GM21360 (cell line): ENCODE data around the gene C5AR1.
"Not testable (repeated sequence)": the region's sequence is repeated elsewhere in the genome, so short reads cannot be mapped to it uniquely, and the experiment has no call there.

Experiments
- ATAC-seq: cut with Tn5 transposase; IDR thresholded peaks from one replicate; pipeline ENCODE4 v1.9.1; 2021; ENCODE audit warnings: mild to moderate bottlenecking, moderate library complexity; ENCODE audit not compliant: unreplicated experiment

C5AR1 gene

DNA sequence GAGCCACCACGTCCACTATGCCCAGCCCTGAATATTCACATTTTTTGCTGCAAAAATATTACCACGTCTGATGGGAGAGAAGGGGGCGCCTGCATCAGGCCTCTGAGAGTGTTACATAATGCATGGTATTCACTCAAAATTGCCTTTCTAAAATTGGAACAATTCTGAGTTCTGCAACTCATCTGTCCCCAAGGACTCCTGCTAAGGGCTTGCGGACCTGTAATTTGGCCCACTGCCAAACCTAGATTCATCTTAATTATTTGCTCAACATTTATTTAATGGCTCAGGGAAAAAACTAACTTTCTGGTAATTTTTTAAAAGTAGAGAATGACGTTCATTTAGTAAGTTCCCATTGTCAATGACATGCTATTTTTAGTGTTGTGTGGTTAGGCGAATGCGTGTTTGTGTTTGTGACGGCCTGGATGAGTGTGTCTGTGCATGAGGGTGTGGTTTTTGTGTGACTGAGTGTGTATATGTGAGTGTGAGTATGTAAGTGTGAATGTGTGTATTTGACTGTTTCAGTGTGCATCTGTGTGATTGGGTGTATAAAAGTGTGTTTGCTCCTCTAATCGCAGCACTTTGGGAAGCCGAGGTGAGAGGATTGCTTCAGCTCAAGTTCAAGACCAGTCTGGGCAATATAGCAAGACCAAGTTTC lies 26.1 kb upstream of the C5AR1 start:
- no peak for ATAC-seq

DNA sequence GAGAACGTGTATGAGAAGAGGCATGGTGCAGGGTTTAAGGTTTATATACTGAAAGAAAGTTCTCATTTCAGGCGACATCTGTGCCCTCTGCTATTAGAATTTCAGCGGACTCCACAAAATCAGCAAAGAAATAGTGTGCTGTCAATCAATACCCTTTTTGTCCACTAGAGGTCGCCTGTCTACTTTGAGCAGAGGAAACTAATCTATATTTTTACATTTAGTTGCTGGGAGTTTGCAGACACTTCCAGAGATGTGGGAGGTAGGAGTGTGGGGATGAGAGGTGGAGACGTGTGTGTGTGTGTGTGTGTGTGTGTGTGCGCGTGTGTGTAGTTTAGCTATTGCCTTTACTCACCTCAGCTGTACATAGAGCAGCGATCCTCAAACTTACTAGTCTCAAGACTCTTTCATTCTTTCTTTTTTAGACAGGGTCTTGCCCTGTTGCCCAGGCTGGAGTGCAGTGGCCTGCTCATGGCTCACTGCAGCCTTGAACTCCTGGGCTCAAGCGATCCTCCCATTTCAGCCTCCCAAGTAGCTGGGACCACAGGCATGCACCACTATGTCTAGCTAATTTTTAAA lies 25.2 kb upstream of the C5AR1 start:
- no peak for ATAC-seq

DNA sequence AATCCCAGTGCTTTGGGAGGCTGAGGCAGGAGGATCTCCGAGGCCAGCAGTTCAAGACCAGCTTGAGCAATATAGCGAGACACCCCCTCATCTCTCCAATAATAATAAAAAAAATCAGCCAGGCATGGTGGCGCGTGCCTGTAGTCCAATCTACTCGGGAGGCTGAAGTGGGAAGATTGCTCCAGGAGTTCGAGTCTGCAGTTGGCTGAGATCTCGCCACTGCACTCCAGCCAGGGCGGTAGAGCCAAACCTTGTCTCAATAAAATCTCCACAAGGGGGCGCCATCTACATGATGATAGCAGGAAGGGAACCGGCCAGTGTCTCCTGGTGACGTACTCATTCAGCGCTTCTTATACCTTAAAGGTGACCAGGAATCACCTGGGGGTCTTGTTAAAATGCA lies 13.6 kb upstream of the C5AR1 start:
- no peak for ATAC-seq

DNA sequence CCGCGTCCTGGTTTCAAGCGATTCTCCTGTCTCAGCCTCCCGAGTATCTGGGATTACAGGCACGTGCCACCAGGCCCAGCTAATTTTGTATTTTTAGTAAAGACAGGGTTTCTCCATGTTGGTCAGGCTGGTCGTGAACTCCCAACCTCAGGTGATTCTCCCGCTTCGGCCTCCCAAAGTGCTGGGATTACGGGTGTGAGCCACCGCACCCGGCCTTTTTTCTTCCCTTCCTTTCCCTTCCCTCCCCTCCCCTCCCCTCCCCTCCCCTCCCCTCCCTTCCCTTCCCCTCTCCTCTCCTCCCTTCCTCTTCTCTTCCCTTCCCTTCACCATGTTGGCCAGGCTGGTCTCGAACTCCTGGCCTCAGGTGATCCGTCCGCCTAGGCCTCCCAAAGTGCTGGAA lies 8.8 kb upstream of the C5AR1 start:
- not testable (repeated sequence) for ATAC-seq

DNA sequence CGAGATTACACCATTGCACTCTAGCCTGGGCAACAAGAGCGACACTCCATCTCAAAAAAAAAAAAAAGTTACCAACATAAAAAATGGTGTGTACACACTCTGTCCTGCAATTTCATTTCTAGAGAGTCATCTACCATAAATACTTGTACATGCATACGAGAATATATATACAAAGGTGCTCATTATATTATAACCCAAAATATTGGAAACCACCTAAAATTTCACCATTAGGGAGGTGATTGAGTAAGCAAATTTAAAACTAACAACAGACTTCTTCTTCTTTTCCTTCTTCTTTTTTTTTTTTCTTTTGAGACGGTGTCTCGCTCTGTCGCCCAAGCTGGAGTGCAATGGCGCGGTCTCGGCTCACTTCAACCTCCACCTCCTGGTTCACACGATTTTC lies 7.4 kb upstream of the C5AR1 start:
- ATAC-seq, result no peak

DNA sequence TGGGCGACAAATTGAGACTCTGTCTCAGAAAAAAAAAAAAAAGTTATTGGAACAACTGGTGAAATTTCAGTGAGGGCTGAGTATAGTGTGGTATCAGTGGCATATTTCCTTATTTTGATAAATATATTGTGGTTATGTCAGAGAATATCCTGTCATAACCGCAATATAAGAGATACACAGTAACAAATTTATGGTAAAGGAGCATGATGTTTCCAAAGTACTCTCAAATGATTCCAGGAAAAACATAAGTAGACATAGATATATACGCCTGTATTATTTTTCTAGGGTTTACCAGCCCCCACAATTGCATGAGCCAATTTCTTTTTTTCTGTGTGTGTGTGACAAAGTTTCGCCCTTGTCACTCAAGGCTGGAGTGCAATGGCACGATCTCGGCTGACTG lies 5.7 kb upstream of the C5AR1 start:
- ATAC-seq, result no peak

DNA sequence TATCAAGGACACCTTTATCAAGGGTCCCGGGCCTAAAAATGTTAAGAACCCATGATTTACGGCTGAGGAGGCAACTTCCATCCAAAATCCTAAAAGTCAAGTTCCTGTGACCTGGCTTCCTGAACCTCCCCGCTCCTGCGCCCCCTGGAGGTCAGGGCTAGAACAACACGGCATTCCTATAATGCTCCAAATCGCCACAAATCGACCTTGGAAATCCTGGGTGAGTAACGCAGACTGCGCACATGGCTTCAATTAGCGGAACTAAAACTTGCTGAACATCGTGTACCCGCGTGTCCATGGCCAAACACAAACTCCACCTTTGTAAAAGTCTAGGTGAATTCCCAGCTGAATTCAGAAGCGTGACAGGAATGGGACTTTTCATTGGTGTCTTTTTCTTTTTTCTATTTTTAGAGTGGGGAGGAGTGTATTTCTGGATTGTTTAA lies 4.3 kb upstream of the C5AR1 start:
- no peak for ATAC-seq

DNA sequence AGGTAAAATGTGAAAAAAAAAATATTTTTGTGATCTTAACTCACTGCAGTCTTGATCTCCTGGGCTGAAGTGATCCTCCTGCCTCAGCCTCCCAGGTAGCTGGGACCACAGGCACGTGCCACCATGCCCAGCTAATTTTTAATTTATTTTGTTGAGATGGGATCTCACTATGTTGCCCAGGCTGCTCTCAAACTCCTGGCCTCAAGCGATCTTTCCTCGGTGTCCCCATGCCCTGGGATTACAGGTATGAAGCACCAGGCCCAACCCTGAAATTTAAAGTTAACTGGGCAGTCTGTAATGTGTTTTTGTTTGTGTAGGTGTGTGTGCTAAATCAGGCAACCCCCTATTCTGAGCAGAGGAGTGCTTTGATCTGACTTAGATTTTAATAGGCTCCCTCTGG lies 3.4 kb upstream of the C5AR1 start:
- ATAC-seq, result no peak

DNA sequence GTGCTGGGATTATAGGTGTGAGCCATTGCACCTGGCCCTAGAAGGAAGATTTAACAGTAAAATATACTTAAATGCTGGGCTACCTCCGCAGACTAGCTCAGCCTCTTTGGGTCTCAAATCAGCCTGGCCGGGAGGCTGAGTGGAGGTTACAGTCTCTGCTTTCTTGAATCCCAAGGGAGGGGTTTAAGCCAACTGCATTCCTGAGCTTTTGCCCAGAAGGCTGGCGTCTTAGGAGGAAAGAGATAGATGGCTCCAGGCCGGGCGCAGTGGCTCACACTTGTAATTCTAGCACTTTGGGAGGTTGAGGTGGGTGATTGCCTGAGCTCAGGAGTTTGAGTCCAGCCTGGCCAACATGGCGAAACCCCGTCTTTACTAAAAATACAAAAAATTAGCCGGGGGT lies 623 bp upstream of the C5AR1 start:
- ATAC-seq, result no peak

DNA sequence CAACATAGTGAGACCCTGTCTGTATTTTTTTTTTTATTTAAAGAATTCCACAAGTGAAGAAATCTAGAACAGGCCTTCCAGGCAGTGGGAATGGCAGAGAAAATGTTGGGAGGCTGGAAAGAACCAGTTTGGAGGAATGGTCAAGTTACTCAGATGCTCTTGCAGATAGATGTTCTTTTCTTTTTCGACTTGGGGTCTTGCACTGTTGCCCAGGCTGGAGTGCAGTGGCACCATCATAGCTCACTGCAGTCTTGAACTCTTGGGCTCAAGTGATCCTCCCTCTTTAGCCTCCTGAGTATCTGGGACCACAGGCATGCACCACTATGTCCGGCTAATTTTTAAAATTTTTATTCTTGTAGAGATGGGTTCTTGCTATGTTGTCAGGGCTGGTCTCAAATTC lies 662 bp downstream of the C5AR1 start:
- no peak for ATAC-seq

DNA sequence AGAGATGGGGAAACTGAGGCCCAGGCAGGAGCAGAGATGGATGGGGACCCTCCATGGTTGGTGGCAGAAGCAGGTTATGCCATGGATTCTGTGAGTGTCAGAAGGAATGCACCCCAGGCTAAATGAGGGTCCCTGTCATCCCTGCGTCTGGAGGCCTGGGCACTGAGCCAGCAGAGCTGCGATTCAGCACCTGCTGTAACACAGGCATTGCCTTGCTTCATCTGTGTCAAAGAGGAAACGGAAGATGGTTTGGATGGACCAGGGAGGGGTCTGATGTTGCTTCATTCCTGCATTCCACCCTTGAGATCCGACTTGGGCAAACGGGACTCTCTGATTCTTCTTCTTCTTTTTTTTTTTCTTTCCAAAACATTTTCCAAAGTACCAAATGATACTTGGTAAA lies 1.2 kb downstream of the C5AR1 start:
- ATAC-seq, result no peak

DNA sequence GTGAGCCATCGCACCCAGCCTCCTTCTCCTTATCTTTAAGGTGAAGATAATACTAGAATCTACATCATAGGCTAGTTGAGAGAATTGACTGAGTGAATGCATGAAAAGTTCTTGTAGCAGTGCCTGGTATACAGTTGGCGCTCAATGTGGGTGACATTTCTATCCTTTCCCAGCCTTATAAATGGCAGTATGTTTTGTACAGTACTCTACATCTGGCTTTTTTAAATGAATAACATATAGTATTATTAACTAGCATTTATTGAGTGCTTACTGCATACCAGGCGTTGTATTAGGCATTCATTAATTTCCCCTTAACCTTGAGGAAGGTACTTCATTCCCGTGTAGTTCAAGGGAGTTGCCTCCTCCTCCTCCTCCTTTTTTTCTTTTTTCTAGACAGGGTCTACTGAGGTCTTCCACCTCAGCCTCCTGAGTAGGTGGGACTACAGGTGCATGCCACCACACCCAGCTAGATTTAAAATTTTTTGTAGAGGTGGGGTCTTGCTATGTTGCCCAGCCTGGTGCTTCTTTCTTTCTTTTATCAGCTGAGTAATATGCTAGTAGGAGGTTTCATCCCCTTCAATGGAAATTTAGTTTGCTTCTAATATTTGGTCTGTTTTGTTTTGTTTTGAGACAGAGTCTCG lies 2.8 kb downstream of the C5AR1 start:
- no peak for ATAC-seq

DNA sequence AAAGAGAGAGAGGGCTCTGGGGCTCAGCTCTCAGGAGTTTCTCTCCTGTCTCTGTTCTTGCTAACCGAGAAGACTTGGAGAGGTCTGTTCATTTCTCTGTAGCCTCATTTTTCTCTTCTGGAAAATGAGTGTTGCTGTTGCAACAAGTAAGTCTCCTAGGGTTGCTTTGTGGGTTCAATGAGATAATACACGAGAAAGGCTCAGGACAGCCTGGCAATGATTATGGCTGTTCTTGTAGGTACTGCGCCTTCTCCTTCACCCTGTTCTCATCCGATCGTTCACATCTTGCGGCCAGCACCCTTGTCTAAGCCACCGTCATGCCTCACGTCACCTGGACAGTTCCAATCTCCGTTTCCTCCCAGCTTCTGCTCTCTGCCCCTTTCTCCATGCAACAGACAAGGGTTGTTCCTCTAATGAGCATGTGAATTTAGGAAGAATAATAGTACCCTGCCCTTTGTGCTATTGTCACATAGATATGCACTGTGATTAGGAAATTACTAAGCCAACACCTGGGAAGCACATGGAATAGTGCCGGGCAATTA lies 4.2 kb downstream of the C5AR1 start:
- no peak for ATAC-seq

DNA sequence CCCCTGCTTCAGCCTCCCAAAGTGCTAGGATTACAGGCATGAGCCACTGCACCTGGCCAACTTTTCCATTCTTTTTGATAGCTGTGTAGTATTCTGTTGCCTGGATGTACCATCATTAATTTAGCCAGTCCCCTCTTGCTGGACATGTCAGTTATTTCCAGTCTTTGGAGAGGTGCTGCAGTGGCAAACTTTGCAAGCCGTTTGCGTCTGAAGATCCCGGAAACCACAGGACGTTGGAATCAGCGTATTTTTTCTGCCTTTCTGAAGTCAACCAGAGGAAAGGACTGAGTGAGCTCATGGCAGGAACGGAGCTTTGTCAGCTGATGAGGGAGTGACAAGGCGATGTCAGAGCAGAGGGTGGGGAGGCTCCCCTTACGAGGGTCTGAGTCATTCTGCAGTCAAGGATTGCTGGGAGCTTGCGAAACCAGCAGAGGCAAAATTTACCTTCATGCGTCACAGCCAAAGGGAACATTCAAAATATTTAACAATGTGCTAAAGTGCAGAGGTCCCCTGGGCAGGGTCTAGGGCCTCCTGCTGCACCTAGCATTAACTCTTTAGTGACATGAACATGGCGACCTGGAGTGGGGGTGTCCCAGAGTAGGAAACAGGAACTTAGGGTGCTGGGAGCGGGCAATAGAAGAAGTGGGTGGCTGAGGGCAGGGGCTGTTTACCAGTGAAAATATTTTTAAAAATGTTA lies 5.6 kb downstream of the C5AR1 start:
- no peak for ATAC-seq

DNA sequence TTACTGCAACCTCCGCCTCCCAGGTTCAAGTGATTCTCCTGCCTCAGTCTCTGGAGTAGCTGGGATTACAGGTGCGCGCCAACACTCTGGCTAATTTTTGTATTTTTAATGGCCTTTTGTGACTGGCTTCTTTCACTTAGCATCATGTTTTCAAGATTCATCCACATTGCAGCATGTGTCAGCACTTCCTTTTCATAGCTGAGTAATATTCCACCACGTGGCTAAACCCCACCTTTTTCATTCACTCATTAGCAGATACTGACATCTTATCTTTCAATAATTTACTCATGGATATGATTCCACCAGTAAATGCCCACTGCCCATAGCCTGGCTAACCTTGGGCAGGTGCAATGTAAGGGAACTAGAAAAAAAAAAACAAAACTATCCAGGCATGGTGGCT lies 6.9 kb downstream of the C5AR1 start:
- no peak for ATAC-seq

DNA sequence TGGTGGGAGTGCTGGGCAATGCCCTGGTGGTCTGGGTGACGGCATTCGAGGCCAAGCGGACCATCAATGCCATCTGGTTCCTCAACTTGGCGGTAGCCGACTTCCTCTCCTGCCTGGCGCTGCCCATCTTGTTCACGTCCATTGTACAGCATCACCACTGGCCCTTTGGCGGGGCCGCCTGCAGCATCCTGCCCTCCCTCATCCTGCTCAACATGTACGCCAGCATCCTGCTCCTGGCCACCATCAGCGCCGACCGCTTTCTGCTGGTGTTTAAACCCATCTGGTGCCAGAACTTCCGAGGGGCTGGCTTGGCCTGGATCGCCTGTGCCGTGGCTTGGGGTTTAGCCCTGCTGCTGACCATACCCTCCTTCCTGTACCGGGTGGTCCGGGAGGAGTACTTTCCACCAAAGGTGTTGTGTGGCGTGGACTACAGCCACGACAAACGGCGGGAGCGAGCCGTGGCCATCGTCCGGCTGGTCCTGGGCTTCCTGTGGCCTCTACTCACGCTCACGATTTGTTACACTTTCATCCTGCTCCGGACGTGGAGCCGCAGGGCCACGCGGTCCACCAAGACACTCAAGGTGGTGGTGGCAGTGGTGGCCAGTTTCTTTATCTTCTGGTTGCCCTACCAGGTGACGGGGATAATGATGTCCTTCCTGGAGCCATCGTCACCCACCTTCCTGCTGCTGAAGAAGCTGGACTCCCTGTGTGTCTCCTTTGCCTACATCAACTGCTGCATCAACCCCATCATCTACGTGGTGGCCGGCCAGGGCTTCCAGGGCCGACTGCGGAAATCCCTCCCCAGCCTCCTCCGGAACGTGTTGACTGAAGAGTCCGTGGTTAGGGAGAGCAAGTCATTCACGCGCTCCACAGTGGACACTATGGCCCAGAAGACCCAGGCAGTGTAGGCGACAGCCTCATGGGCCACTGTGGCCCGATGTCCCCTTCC lies 10.5 kb downstream of the C5AR1 start:
- no peak for ATAC-seq

DNA sequence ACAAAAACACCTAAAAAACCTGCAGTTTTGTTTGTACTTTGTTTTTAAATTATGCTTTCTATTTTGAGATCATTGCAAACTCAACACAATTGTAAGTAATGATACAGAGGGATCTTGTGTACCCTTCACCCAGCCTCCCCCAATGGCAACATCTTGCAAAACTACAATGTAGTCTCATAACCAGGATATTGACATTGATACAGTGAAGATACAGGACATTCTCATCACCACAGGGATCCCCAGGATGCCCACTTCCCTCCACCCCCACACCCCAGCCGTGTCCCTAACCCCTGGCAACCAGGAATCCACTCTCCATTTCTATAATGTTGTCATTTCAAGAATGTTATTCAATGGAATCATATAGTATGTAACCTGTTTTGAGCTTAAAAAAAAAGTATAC lies 12.0 kb downstream of the C5AR1 start:
- no peak for ATAC-seq

DNA sequence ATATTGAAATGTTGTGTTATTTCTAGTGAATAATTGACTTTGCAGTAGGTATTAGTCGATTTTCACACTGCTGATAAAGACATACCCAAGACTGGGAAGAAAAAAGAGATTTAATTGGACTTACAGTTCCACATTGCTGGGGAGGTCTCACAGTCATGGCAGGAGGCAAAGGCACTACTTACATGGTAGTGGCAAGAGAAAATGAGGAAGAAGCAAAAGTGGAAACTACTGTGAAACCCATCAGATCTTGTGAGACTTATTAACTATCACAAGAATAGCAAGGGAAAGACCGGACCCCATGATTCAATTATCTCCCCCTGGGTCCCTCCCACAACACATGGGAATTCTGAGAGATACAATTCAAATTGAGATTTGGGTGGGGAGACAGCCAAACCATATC lies 12.4 kb downstream of the C5AR1 start:
- ATAC-seq, result no peak

DNA sequence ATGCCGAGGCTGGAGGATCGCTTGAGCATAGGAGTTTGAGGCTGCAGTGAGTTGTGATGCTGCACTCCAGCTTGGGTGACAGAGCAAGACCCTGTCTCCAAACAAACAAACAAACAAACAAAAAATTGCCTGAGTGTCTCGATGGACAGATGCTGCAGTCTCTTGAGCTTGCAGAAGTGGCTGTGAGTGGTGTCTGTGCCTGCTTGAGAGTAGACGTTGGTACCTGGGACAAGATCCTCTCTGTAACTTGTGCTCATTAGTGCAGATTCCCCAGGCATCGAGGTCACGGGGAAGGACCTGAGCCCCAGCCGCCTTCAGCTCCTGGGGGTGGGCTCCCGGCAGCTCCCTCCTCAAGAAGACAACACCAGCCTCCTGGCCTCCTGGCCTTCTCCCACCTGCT lies 13.7 kb downstream of the C5AR1 start:
- no peak for ATAC-seq

DNA sequence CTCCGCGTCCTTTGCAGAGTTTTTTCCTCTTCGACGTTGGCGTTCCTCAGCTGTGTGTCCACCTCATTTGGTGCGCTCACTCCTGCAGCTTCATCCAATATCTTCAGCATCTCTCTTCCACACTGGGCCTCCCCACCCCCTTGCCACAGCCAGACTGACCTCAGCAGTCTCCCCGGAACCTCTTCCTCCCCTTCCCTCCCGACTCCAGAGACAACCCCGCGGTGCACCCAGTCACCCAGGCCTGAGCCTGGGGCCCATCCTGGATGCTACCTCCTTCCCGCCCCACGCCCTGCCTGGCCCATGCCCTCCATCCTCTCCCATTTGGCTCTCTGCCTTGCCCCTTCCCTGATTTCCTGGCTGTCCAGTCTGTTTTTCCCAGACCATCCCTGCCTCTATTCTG lies 14.2 kb downstream of the C5AR1 start:
- no peak for ATAC-seq

DNA sequence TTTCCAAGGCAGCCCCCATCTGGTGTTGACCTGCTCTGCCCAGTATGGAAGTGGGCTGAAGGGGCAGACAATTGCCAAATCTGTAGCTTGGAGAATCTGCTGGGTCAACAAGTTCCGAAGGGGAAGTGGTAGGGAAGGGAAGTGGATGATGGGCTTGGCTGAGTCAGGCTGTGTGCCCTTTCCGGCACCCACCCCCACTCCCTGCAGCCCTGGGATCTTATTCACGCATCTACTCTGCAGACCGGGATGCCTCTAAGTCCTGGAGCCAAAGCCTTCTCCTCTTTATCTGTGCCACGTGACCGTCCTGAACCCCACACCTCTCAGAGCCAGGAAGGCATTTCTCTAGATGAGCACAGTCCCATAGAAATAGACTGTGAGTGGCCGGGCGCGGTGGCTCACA lies 14.8 kb downstream of the C5AR1 start:
- no peak for ATAC-seq
